ENCODE measurements around the gene FLAD1. TPM values are rescaled to one million over a fixed set of nuclear protein-coding genes. Genes with fewer than 3 reads are reported as not detected.

The FLAD1 gene
- total RNA-seq, 1 experiment from 2014 or later = 97.0 TPM

- Mint-ChIP-seq H3K27me3 (ENCODE audit: low read depth) (peaks cover 38% of the 10 kb centered on the region), H3K9me3 (no peaks in the 10 kb centered on the region), H3K4me3 (no peak within 1 kb of the TSS; a peak in 1 of 5 replicates), H3K36me3 (ENCODE audit: insufficient read depth in 1 of 3, low read depth in 3 of 3) (no peaks in the 10 kb centered on the region), H3K4me1 (peaks cover 1 to 10% of the 10 kb centered on the region in 2 experiments; a peak in 2 of 4 replicates), H3K27ac (no peak within 1 kb of the TSS; a peak in 1 of 7 replicates)
- Histone ChIP-seq H3K27me3 (ENCODE audit: insufficient read depth, low read length) (no peaks in the 10 kb centered on the region), H3K4me2 (ENCODE audit: insufficient read depth, insufficient read length, low read length) (no peak within 1 kb of the TSS), H3K79me1 (ENCODE audit: insufficient read depth, low read depth, low read length, poor library complexity, severe bottlenecking) (no peaks in the 10 kb centered on the region), H2AK5ac (ENCODE audit: insufficient read length, low read length) (no peak within 1 kb of the TSS), H2BK20ac (ENCODE audit: low read depth, low read length, poor library complexity, severe bottlenecking) (no peak within 1 kb of the TSS), H3K14ac (ENCODE audit: insufficient read depth, low read length) (no peak within 1 kb of the TSS), H3T11ph (ENCODE audit: low read length) (no peak within 1 kb of the TSS), H3K9ac (ENCODE audit: extremely low read depth, insufficient read length, low read length) (no peak within 1 kb of the TSS), H3K4me1 (ENCODE audit: insufficient read depth, low read length) (no peaks in the 10 kb centered on the region), H2AFZ (ENCODE audit: low read length) (no peak within 1 kb of the TSS), H3K27ac (ENCODE audit: insufficient read length, low read depth, low read length) (no peak within 1 kb of the TSS), H3K23ac (ENCODE audit: insufficient read length, low read depth, low read length) (no peak within 1 kb of the TSS), H4K91ac (ENCODE audit: insufficient read length, low read depth, low read length) (no peak within 1 kb of the TSS), H4K20me1 (ENCODE audit: control insufficient read depth, insufficient read depth, insufficient read length) (no peaks in the 10 kb centered on the region), H2BK15ac (ENCODE audit: low read depth, low read length) (no peak within 1 kb of the TSS), H2BK5ac (ENCODE audit: insufficient read length, low read length) (no peak within 1 kb of the TSS), H2BK120ac (ENCODE audit: low read depth, low read length, poor library complexity, severe bottlenecking) (no peak within 1 kb of the TSS), H3K18ac (ENCODE audit: insufficient read length, low read depth, low read length) (no peak within 1 kb of the TSS), H3K4ac (ENCODE audit: low read depth, low read length) (no peak within 1 kb of the TSS), H2BK12ac (ENCODE audit: insufficient read length, low read depth, low read length) (no peak within 1 kb of the TSS), H3K56ac (ENCODE audit: insufficient read length, low read depth, low read length) (no peak within 1 kb of the TSS), H4K8ac (replicated peaks; ENCODE audit: insufficient read length, low read depth, low read length) (no peak within 1 kb of the TSS), H3K79me2 (ENCODE audit: insufficient read depth, low read length) (no peaks in the 10 kb centered on the region), H3K23me2 (ENCODE audit: insufficient read length, low read depth, low read length, poor library complexity, severe bottlenecking) (no peaks in the 10 kb centered on the region), H3K9me3 (ENCODE audit: control insufficient read depth, low read depth, low read length) (no peaks in the 10 kb centered on the region), H4K5ac (ENCODE audit: insufficient read length, low read depth, low read length) (no peak within 1 kb of the TSS)
- no peak for DNase-seq
- no peak for TF ChIP-seq CTCF (conservative IDR thresholded peaks at IDR 0.05)
- WGBS (ENCODE audit: extremely low coverage, insufficient read length, low lambda C conversion rate) = no CpG with 5 or more reads among the region's 9 CpGs
These were observed 50.4 kb downstream of the FLAD1 start, which contains the start of the genes DCST1 and DCST2 for GRCh38 chr1:155033524-155033923. TSS of gene DCST1 (plus strand) at chr1:155033824. CDS start at chr1:155034037, 213 bp downstream. TSS of gene DCST2 (minus strand) at chr1:155033781. CDS start at chr1:155033701, 80 bp downstream.

Measured in H9 (cell line).